Measurements from ENCODE around the gene VEGFA.

Gene VEGFA

DNA sequence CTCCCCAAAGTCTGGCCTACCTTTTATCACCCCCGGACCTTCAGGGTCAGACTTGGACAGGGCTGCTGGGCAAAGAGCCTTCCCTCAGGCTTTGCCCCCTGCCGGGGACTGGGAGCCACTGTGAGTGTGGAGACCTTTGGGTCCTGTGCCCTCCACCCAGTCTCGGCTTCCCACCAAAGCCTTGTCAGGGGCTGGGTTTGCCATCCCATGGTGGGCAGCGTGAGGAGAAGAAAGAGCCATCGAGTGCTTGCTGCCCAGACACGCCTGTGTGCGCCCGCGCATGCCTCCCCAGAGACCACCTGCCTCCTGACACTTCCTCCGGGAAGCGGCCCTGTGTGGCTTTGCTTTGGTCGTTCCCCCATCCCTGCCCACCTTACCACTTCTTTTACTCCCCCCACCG lies 10.3 kb downstream of the VEGFA start:
- no peak overlapping the region for H3K4me3 ChIP-seq (ENCODE audit: control insufficient read depth, low read depth, low read length)
- no peak for DNase-seq (ENCODE audit: low read depth)
- no peak for TF ChIP-seq CTCF (IDR thresholded peaks at IDR 0.05; ENCODE audit: control insufficient read depth, insufficient read depth, low read depth, low read length, missing control alignments)

DNA sequence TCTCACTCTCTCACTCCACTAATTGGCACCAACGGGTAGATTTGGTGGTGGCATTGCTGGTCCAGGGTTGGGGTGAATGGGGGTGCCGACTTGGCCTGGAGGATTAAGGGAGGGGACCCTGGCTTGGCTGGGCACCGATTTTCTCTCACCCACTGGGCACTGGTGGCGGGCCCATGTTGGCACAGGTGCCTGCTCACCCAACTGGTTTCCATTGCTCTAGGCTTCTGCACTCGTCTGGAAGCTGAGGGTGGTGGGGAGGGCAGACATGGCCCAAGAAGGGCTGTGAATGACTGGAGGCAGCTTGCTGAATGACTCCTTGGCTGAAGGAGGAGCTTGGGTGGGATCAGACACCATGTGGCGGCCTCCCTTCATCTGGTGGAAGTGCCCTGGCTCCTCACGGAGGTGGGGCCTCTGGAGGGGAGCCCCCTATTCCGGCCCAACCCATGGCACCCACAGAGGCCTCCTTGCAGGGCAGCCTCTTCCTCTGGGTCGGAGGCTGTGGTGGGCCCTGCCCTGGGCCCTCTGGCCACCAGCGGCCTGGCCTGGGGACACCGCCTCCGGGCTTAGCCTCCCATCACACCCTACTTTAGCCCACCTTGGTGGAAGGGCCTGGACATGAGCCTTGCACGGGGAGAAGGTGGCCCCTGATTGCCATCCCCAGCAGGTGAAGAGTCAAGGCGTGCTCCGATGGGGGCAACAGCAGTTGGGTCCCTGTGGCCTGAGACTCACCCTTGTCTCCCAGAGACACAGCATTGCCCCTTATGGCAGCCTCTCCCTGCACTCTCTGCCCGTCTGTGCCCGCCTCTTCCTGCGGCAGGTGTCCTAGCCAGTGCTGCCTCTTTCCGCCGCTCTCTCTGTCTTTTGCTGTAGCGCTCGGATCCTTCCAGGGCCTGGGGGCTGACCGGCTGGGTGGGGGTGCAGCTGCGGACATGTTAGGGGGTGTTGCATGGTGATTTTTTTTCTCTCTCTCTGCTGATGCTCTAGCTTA lies 11.2 kb downstream of the VEGFA start:
- DNase-seq (ENCODE audit: low read depth): no peak
- TF ChIP-seq CTCF (IDR thresholded peaks at IDR 0.05; ENCODE audit: control insufficient read depth, insufficient read depth, low read depth, low read length, missing control alignments): no peak
- H3K4me3 ChIP-seq (ENCODE audit: control insufficient read depth, low read depth, low read length): no peak overlapping the region

DNA sequence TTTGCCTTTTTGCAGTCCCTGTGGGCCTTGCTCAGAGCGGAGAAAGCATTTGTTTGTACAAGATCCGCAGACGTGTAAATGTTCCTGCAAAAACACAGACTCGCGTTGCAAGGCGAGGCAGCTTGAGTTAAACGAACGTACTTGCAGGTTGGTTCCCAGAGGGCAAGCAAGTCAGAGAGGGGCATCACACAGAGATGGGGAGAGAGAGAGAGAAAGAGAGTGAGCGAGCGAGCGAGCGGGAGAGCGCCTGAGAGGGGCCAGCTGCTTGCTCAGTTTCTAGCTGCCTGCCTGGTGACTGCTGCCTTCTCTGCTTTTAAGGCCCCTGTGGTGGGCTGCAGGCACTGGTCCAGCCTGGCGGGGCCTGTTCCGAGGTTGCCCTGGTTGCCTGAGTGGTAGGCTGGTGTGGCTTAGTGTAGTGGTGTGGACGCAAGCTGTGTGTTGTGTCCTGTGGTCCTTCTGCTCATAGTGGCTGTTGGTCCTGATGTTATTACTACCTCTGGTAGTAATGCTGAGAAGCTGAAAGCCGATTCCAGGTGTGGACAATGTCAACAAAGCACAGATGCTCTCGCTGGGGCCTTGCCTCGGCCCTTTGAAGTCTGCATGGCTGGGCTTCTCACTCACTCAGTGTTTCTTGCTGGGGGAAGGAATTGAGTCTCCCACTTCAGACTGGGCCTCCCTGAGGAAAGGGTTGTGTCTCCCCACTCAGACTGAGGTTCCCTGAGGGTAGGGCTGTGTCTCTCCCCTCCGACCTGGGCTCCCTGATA lies 12.1 kb downstream of the VEGFA start:
- no peak for DNase-seq (ENCODE audit: low read depth)
- H3K4me3 ChIP-seq (ENCODE audit: control insufficient read depth, low read depth, low read length): no peak overlapping the region
- no peak for TF ChIP-seq CTCF (IDR thresholded peaks at IDR 0.05; ENCODE audit: control insufficient read depth, insufficient read depth, low read depth, low read length, missing control alignments)

DNA sequence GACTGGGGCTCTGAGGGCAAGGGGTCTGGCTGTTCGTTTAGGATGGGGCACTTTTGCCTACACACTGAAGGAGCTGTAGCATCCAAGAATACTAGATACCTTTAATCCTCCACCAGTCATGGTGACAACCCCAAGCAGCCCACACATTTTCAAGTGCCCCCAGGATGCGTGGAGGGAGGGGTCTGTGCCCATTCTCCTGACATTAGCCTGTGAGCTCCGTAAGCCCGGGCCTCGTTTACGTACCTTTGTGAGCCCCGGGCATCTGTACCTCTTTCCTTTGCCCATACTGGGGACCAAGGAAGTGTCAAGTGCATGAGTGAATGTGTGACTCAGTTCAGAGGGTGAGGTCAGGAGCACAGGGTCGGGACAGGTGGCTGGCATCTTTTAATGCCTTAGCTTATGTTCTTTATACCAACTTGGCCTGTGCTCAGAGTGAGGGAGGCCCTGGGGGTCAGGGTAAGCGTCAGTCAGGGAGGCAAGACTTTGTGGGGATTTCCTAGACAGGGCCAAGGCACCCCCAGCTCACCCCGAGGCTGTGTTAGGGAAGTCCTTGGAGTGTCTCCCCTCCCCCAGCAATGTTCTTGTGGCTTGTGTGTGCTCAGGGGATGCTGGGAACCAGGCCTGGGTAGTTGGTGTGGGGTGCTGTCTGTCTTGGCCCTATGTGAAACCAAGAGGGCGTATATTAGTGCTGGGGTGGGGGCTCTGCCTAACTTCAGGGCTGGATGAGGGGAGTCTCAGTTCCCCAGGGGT lies 12.9 kb downstream of the VEGFA start:
- no peak overlapping the region for H3K4me3 ChIP-seq (ENCODE audit: control insufficient read depth, low read depth, low read length)
- no peak for TF ChIP-seq CTCF (IDR thresholded peaks at IDR 0.05; ENCODE audit: control insufficient read depth, insufficient read depth, low read depth, low read length, missing control alignments)
- no peak for DNase-seq (ENCODE audit: low read depth)

DNA sequence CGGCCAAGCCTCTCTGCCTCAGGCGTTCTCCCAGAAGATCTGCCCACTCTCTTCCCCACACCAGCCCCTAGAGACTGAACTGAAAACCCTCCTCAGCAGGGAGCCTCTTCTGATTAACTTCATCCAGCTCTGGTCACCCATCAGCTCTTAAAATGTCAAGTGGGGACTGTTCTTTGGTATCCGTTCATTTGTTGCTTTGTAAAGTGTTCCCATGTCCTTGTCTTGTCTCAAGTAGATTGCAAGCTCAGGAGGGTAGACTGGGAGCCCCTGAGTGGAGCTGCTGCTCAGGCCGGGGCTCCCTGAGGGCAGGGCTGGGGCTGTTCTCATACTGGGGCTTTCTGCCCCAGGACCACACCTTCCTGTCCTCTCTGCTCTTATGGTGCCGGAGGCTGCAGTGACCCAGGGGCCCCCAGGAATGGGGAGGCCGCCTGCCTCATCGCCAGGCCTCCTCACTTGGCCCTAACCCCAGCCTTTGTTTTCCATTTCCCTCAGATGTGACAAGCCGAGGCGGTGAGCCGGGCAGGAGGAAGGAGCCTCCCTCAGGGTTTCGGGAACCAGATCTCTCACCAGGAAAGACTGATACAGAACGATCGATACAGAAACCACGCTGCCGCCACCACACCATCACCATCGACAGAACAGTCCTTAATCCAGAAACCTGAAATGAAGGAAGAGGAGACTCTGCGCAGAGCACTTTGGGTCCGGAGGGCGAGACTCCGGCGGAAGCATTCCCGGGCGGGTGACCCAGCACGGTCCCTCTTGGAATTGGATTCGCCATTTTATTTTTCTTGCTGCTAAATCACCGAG lies 14.2 kb downstream of the VEGFA start:
- no peak overlapping the region for H3K4me3 ChIP-seq (ENCODE audit: control insufficient read depth, low read depth, low read length)
- TF ChIP-seq CTCF (IDR thresholded peaks at IDR 0.05; ENCODE audit: control insufficient read depth, insufficient read depth, low read depth, low read length, missing control alignments): no peak
- DNase-seq (ENCODE audit: low read depth): no peak
